GM15510 (cell line): ENCODE data around the gene MEAK7.

Experiments used
- POLR2A ChIP-seq: IDR thresholded peaks from 3 replicates; pipeline ENCODE4 v1.6.1; 2011; ENCODE audit warnings: borderline replicate concordance; ENCODE audit not compliant: insufficient read length; ENCODE audit errors: extremely low read depth

Gene MEAK7

GRCh38 chr16:84524346-84524920 lies 20.0 kb upstream of the MEAK7 start:
- no peak for TF ChIP-seq POLR2A

- no peak for TF ChIP-seq POLR2A
Measured at GRCh38 chr16:84521497-84521770, 17.0 kb upstream of the MEAK7 start.

- no peak for TF ChIP-seq POLR2A
Measured at GRCh38 chr16:84520725-84521496, 16.5 kb upstream of the MEAK7 start.

- TF ChIP-seq POLR2A = no peak
Measured at GRCh38 chr16:84519855-84520254, 15.4 kb upstream of the MEAK7 start.

- no peak for TF ChIP-seq POLR2A
Measured at GRCh38 chr16:84518804-84519341, 14.4 kb upstream of the MEAK7 start.

- TF ChIP-seq POLR2A = no peak
Measured at GRCh38 chr16:84517366-84517765, 12.9 kb upstream of the MEAK7 start.

- peak; percentile 47 for TF ChIP-seq POLR2A
Measured at GRCh38 chr16:84514874-84515835, 10.7 kb upstream of the MEAK7 start.

- TF ChIP-seq POLR2A = no peak
Measured at GRCh38 chr16:84514295-84514873, 9.9 kb upstream of the MEAK7 start.

GRCh38 chr16:84513666-84514065 lies 9.2 kb upstream of the MEAK7 start:
- no peak for TF ChIP-seq POLR2A

GRCh38 chr16:84513123-84513522 lies 8.7 kb upstream of the MEAK7 start:
- no peak for TF ChIP-seq POLR2A

- no peak for TF ChIP-seq POLR2A
Measured at GRCh38 chr16:84511831-84512230, 7.4 kb upstream of the MEAK7 start.

- no peak for TF ChIP-seq POLR2A
Measured at GRCh38 chr16:84511180-84511800, 6.8 kb upstream of the MEAK7 start.

- TF ChIP-seq POLR2A = no peak
Measured at GRCh38 chr16:84509032-84509950, 4.8 kb upstream of the MEAK7 start.
